Measurements from ENCODE around the gene IRS1.

Gene IRS1

DNA sequence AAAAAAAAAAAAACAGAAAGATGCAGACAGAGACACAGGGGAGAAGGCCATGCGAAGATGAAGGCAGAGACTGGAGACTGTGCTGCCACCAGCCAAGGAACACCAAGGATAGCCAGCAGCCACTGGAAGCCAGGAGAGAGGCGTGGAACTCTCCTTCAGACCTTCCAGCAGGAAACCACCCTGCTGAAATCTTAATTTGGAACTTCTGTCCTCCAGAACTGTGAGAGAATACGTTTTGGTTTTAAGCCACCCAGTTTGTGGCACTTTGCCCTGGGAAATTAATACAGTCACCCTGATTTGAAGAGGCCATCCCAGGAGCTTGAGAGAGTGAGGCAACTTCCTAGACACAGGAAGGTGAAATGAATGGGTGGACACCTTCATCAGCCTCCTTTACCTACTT lies 93.7 kb downstream of the IRS1 start:
- no peaks in the 10 kb centered on the region for H3K79me2 ChIP-seq (ENCODE audit: control insufficient read depth, insufficient read depth, low read length, unreplicated experiment)
- H3K27ac ChIP-seq (ENCODE audit: low read depth, low read length), result no peak overlapping the region
- H2AFZ ChIP-seq (ENCODE audit: low read length, unreplicated experiment), result no peak overlapping the region
- H3K27me3 ChIP-seq (ENCODE audit: insufficient read depth, low read length), result no peaks in the 10 kb centered on the region
- H3K4me1 ChIP-seq (ENCODE audit: control insufficient read depth, insufficient read depth, low read length, unreplicated experiment), result peaks cover 12% of the 10 kb centered on the region
- H3K4me3 ChIP-seq (ENCODE audit: low read depth, low read length), result no peak overlapping the region
- no peaks in the 10 kb centered on the region for H3K36me3 ChIP-seq (ENCODE audit: insufficient read depth, low read length)

DNA sequence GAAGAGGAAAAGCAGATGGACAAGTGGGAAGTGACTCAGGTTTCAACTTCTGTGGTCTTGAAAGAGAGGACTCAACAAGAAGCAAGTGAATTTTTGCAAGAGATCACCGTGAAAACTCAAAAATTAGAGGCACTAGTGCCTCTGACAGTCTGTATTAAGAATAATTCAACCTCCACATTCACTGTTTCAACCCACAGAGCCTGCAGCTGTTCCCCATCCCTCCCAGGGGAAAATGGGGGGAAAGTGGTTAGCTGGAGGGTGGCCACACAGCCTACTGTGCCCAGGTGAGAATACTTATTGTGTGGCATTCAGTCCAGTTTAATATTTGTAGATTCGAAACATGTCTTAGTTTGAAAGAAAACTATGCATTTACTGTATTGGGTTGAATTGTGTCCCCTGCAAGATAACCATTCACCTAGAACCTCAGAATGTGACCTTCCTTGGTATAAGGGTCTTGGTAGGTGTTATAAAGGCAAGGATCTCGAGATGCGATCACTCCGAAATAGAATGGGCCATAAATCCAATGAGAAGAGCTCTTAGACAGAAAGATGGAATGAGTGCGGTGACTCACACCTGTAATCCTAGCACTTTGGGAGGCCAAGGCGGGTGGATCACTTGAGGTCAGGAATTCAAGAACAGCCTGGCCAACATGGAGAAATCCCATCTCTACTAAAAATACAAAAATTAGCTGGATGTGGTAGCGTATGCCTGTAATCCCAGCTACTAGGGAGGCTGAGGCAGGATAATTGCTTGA lies 94.3 kb downstream of the IRS1 start:
- Histone ChIP-seq H2AFZ (ENCODE audit: low read length, unreplicated experiment) (no peak overlapping the region), H3K4me1 (ENCODE audit: control insufficient read depth, insufficient read depth, low read length, unreplicated experiment) (peaks cover 12% of the 10 kb centered on the region), H3K4me3 (ENCODE audit: low read depth, low read length) (no peak overlapping the region), H3K27ac (ENCODE audit: low read depth, low read length) (no peak overlapping the region), H3K36me3 (ENCODE audit: insufficient read depth, low read length) (no peaks in the 10 kb centered on the region), H3K27me3 (ENCODE audit: insufficient read depth, low read length) (no peaks in the 10 kb centered on the region), H3K79me2 (ENCODE audit: control insufficient read depth, insufficient read depth, low read length, unreplicated experiment) (no peaks in the 10 kb centered on the region)

DNA sequence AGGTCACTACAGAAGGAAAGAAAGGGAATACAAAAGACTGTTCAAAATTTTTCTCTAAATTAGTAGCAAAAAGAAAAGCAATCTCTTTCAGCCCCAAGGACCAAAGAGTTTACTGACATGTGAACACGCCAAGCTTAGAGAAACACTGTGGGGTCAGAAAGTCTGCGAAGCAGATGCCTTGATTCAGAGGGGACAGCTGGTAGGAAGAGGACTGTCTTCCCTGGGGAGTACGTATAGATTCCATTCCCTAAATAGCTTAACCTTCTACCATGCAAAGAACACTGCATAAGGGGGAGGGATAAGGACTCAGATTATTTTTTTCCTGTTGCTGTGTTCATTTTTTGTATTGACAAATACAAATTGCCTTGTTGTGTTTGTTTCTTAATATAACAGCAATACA lies 96.1 kb downstream of the IRS1 start:
- Histone ChIP-seq H2AFZ (ENCODE audit: low read length, unreplicated experiment) (peak overlapping the region; percentile 34), H3K4me1 (ENCODE audit: control insufficient read depth, insufficient read depth, low read length, unreplicated experiment) (peaks cover 16% of the 10 kb centered on the region), H3K79me2 (ENCODE audit: control insufficient read depth, insufficient read depth, low read length, unreplicated experiment) (no peaks in the 10 kb centered on the region), H3K27ac (ENCODE audit: low read depth, low read length) (no peak overlapping the region), H3K4me3 (ENCODE audit: low read depth, low read length) (no peak overlapping the region), H3K27me3 (ENCODE audit: insufficient read depth, low read length) (no peaks in the 10 kb centered on the region), H3K36me3 (ENCODE audit: insufficient read depth, low read length) (no peaks in the 10 kb centered on the region)

DNA sequence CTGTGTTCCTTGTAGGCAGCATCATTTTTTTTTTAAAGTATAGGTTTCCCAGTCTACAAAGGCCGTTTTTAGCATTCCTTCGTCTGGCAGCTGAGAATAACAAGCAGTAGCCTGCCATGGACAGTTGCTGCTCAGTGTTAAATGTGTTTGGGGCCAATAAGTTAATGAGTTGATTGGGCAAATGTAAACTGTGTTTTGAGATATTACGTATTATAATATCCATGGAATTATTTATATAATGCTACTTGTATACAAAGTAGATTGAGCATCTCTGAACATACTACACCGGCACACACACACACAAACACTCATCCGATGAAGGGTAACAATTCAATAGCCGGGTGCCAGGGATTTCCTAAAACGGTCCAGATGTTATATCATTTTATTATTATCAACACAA lies 97.2 kb downstream of the IRS1 start:
- Histone ChIP-seq H3K4me1 (ENCODE audit: control insufficient read depth, insufficient read depth, low read length, unreplicated experiment) (peaks cover 16% of the 10 kb centered on the region), H3K27ac (ENCODE audit: low read depth, low read length) (no peak overlapping the region), H2AFZ (ENCODE audit: low read length, unreplicated experiment) (no peak overlapping the region), H3K27me3 (ENCODE audit: insufficient read depth, low read length) (no peaks in the 10 kb centered on the region), H3K36me3 (ENCODE audit: insufficient read depth, low read length) (no peaks in the 10 kb centered on the region), H3K4me3 (ENCODE audit: low read depth, low read length) (no peak overlapping the region), H3K79me2 (ENCODE audit: control insufficient read depth, insufficient read depth, low read length, unreplicated experiment) (no peaks in the 10 kb centered on the region)

- no peak overlapping the region for H2AFZ ChIP-seq (ENCODE audit: low read length, unreplicated experiment)
- peak overlapping the region; percentile 25 for H3K27ac ChIP-seq (ENCODE audit: low read depth, low read length)
- no peaks in the 10 kb centered on the region for H3K36me3 ChIP-seq (ENCODE audit: insufficient read depth, low read length)
- no peak overlapping the region for H3K4me3 ChIP-seq (ENCODE audit: low read depth, low read length)
- H3K4me1 ChIP-seq (ENCODE audit: control insufficient read depth, insufficient read depth, low read length, unreplicated experiment), result peaks cover 16% of the 10 kb centered on the region
- H3K27me3 ChIP-seq (ENCODE audit: insufficient read depth, low read length), result no peaks in the 10 kb centered on the region
- no peaks in the 10 kb centered on the region for H3K79me2 ChIP-seq (ENCODE audit: control insufficient read depth, insufficient read depth, low read length, unreplicated experiment)
These were observed 98.6 kb downstream of the IRS1 start for GRCh38 chr2:226701052-226701451.

DNA sequence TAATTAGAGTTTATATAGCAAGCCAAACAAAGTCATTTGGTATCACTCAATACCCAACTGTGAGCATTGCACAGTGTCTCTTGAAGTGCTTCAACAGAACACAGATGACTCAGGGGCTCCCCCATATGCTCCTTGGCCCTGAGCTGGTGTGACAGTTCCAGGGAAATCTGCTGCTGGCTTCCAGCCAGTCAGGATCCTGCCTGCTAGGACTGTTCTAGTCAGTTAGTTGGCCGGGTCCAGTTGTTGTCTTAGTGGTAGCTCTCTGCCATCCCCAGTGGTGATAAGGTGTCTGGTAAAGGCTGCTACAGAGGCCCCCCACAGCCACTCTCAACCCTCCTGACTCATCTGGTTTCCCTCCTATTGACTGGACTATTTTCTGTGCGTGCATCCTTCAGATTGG lies 100.3 kb downstream of the IRS1 start:
- H3K79me2 ChIP-seq (ENCODE audit: control insufficient read depth, insufficient read depth, low read length, unreplicated experiment), result no peaks in the 10 kb centered on the region
- peaks cover 16% of the 10 kb centered on the region for H3K4me1 ChIP-seq (ENCODE audit: control insufficient read depth, insufficient read depth, low read length, unreplicated experiment)
- H3K27me3 ChIP-seq (ENCODE audit: insufficient read depth, low read length), result no peaks in the 10 kb centered on the region
- H3K27ac ChIP-seq (ENCODE audit: low read depth, low read length), result no peak overlapping the region
- no peak overlapping the region for H2AFZ ChIP-seq (ENCODE audit: low read length, unreplicated experiment)
- no peaks in the 10 kb centered on the region for H3K36me3 ChIP-seq (ENCODE audit: insufficient read depth, low read length)
- no peak overlapping the region for H3K4me3 ChIP-seq (ENCODE audit: low read depth, low read length)

DNA sequence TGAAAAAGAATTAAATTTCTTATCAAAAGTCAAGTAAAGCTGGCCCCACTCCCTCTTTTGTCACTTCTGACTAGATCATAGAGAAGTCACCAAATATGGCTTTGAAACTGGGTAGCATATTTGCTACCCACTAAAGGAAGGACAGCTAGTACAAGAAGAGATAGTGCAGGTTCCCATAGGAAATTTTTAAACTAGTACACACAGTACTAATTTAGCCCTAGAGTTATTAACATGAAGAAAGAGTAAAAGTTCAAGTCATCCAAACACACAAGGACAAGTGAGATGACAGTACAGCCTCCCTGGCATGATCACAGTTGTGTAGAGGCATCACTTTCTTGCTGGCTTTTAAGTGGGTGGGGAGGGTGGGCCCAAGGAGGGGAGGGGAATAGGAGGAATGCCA lies 100.9 kb downstream of the IRS1 start:
- Histone ChIP-seq H2AFZ (ENCODE audit: low read length, unreplicated experiment) (no peak overlapping the region), H3K4me3 (ENCODE audit: low read depth, low read length) (no peak overlapping the region), H3K27me3 (ENCODE audit: insufficient read depth, low read length) (no peaks in the 10 kb centered on the region), H3K36me3 (ENCODE audit: insufficient read depth, low read length) (no peaks in the 10 kb centered on the region), H3K4me1 (ENCODE audit: control insufficient read depth, insufficient read depth, low read length, unreplicated experiment) (peaks cover 16% of the 10 kb centered on the region), H3K79me2 (ENCODE audit: control insufficient read depth, insufficient read depth, low read length, unreplicated experiment) (no peaks in the 10 kb centered on the region), H3K27ac (ENCODE audit: low read depth, low read length) (no peak overlapping the region)

DNA sequence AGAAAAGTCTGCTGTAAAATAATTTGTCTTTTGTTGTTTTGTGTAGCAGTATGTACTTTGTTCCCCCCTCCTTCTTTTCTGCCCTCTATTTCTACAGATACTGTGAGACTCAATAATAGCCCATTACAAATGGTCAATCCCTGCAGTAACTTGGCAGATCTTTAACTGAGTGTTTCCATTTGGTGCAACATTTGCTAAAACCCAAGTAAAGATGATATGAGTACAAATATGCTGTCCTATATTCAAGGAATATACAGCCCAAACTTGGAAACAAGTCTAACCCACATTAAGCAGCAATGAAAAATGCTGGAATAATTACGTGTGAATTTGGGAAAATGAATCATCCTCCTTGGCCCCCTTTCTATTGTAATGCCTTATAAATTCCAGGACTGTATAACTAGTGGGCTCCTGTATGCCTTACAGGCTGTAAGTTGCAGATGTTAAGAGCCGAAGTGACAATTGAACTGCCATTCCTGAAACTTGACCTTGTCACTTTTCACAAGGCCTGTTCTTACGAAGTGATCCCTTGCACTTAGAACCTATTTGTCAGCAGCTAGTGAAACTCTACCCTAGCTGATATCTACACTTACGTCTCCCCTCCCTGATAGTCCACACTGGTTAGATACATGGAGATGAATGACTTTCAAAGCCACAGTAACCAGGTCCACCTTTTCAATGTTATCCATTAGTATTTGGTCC lies 104.9 kb downstream of the IRS1 start:
- no peaks in the 10 kb centered on the region for H3K36me3 ChIP-seq (ENCODE audit: insufficient read depth, low read length)
- no peaks in the 10 kb centered on the region for H3K27me3 ChIP-seq (ENCODE audit: insufficient read depth, low read length)
- no peak overlapping the region for H3K4me3 ChIP-seq (ENCODE audit: low read depth, low read length)
- H3K4me1 ChIP-seq (ENCODE audit: control insufficient read depth, insufficient read depth, low read length, unreplicated experiment), result peaks cover 9% of the 10 kb centered on the region
- H2AFZ ChIP-seq (ENCODE audit: low read length, unreplicated experiment), result no peak overlapping the region
- no peaks in the 10 kb centered on the region for H3K79me2 ChIP-seq (ENCODE audit: control insufficient read depth, insufficient read depth, low read length, unreplicated experiment)
- no peak overlapping the region for H3K27ac ChIP-seq (ENCODE audit: low read depth, low read length)

- Histone ChIP-seq H3K36me3 (ENCODE audit: insufficient read depth, low read length) (no peaks in the 10 kb centered on the region), H3K27ac (ENCODE audit: low read depth, low read length) (no peak overlapping the region), H2AFZ (ENCODE audit: low read length, unreplicated experiment) (no peak overlapping the region), H3K27me3 (ENCODE audit: insufficient read depth, low read length) (no peaks in the 10 kb centered on the region), H3K4me3 (ENCODE audit: low read depth, low read length) (no peak overlapping the region), H3K4me1 (ENCODE audit: control insufficient read depth, insufficient read depth, low read length, unreplicated experiment) (peaks cover 5% of the 10 kb centered on the region), H3K79me2 (ENCODE audit: control insufficient read depth, insufficient read depth, low read length, unreplicated experiment) (no peaks in the 10 kb centered on the region)
These were observed 105.5 kb downstream of the IRS1 start for GRCh38 chr2:226694149-226694548.

- H3K4me1 ChIP-seq (ENCODE audit: control insufficient read depth, insufficient read depth, low read length, unreplicated experiment), result peaks cover 5% of the 10 kb centered on the region
- H3K79me2 ChIP-seq (ENCODE audit: control insufficient read depth, insufficient read depth, low read length, unreplicated experiment), result no peaks in the 10 kb centered on the region
- H3K27me3 ChIP-seq (ENCODE audit: insufficient read depth, low read length), result no peaks in the 10 kb centered on the region
- no peaks in the 10 kb centered on the region for H3K36me3 ChIP-seq (ENCODE audit: insufficient read depth, low read length)
- no peak overlapping the region for H3K27ac ChIP-seq (ENCODE audit: low read depth, low read length)
- no peak overlapping the region for H3K4me3 ChIP-seq (ENCODE audit: low read depth, low read length)
- H2AFZ ChIP-seq (ENCODE audit: low read length, unreplicated experiment), result no peak overlapping the region
These were observed 106.1 kb downstream of the IRS1 start for GRCh38 chr2:226693521-226693920.

DNA sequence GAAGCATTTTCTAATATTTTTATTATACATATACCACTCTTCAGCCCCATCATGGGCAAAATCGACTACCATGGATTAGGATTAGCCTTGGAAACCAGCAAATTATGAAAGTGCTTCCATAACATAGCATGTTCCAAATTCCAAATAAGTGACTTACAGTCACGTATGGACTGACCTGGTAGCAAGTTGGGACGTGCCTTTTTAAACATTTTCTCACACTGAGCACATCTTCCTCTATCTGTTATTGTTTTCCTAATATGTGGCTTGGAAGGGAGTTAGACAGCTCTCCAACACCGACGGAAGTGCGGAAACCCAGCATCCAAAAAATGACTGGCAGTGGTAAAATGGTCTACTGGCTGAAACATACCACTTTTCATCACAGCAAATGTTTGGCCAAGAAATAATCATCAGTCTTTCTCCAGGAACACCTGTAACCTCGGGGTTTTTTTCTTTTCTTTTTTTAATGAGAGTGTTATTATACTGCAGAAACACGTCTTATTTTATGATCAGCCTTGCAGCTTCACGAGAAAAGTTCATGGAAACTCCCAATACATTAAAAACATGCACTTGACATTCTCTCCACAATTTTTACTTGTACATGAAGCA lies 107.0 kb downstream of the IRS1 start:
- H3K27me3 ChIP-seq (ENCODE audit: insufficient read depth, low read length), result no peaks in the 10 kb centered on the region
- no peaks in the 10 kb centered on the region for H3K36me3 ChIP-seq (ENCODE audit: insufficient read depth, low read length)
- H3K4me1 ChIP-seq (ENCODE audit: control insufficient read depth, insufficient read depth, low read length, unreplicated experiment), result peaks cover 5% of the 10 kb centered on the region
- H3K4me3 ChIP-seq (ENCODE audit: low read depth, low read length), result no peak overlapping the region
- H2AFZ ChIP-seq (ENCODE audit: low read length, unreplicated experiment), result no peak overlapping the region
- no peaks in the 10 kb centered on the region for H3K79me2 ChIP-seq (ENCODE audit: control insufficient read depth, insufficient read depth, low read length, unreplicated experiment)
- H3K27ac ChIP-seq (ENCODE audit: low read depth, low read length), result no peak overlapping the region
